Muscle layer of colon (tissue), 2 donors: ENCODE data around the gene IL22.

ENCODE experiments used
- H3K27ac ChIP-seq: one replicate; pipeline ENCODE4 v1.7.0; 2013; ENCODE audit warnings: low read depth, mild to moderate bottlenecking, low read length, moderate library complexity
- H3K27me3 ChIP-seq, 2 donors: one replicate each; pipeline ENCODE4 v1.7.0; 2013; ENCODE audit warnings: low read length in 2 of 2, mild to moderate bottlenecking in 2 of 2; ENCODE audit not compliant: insufficient read depth in 2 of 2, control insufficient read depth in 1 of 2
- H3K36me3 ChIP-seq: one replicate; pipeline ENCODE4 v1.7.0; 2013; ENCODE audit warnings: mild to moderate bottlenecking, low read length; ENCODE audit not compliant: insufficient read depth
- H3K4me1 ChIP-seq: one replicate; pipeline ENCODE4 v1.7.0; 2013; ENCODE audit warnings: mild to moderate bottlenecking, low read length; ENCODE audit not compliant: insufficient read depth
- H3K4me3 ChIP-seq, 2 donors: one replicate each; pipeline ENCODE4 v1.7.0; 2013; ENCODE audit warnings: low read length in 2 of 2, low read depth in 1 of 2, mild to moderate bottlenecking in 1 of 2, moderate library complexity in 1 of 2
- H3K9ac ChIP-seq: one replicate; pipeline ENCODE4 v1.7.0; 2013; ENCODE audit warnings: low read length
- H3K9me3 ChIP-seq: one replicate; pipeline ENCODE4 v1.7.0; 2013; ENCODE audit warnings: mild to moderate bottlenecking, low read length
- donor health status: abdominal sarcoma.
- donor health status: Adenocarcinoma of cecum.

Gene IL22

DNA sequence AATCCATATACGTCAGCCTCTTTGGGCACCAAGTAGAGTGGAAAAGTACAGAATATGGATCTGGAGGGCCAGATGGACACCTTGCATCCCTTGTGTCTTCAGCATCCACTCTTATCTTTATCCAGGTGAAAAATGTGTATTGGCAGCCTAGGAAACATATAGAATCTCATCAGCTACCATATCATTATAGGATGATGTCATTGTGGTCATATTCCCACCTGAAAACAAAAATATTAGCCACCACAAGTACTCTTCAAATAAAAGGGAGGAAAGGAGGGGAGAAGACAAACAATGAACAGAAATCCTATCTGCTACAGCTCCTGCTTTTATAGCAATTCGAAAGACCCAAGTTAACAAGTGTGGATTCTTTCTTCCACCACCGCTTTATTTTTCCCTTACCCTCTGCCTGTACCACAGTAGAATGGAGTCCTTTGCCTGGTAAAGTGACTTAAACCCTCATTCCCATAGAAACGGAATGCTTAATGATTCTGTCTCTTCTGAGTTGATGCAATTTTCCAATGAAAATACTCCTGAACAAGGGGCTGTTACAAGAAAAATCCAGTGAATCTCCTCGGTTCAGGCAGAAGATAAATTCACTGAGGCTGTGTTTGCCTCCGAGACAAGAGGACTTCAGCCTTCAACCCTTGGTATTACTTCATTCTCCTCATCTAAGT lies 14.0 kb downstream of the IL22 start:
- Histone ChIP-seq H3K9me3 (no peaks in the 10 kb centered on the region), H3K4me3 (no peak overlapping the region), H3K27ac (no peak overlapping the region), H3K9ac (no peak overlapping the region), H3K36me3 (no peaks in the 10 kb centered on the region), H3K4me1 (peaks cover 38% of the 10 kb centered on the region), H3K27me3 (no peaks in the 10 kb centered on the region)

DNA sequence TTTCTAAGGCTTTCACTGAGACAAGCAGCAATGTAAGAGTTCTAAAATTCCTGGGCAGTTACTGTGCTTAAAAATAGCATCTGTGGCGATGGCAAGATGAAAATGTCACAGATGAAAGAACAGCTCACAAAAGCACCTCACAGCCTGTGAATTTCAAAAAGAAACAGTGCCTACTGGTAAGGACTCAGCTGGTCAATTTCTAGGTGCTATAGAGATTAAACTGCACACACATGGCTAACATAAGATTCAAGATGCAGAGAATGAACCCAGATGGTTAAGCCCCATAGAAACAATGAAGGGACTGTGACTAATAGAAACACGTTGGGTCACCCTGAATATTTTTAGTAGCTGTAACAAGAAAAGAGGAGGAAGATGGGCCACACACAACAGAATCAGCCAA lies 15.8 kb downstream of the IL22 start:
- Histone ChIP-seq H3K9ac (no peak overlapping the region), H3K4me3 (no peak overlapping the region), H3K4me1 (peaks cover 38% of the 10 kb centered on the region), H3K9me3 (no peaks in the 10 kb centered on the region), H3K27me3 (no peaks in the 10 kb centered on the region), H3K36me3 (no peaks in the 10 kb centered on the region), H3K27ac (no peak overlapping the region)

DNA sequence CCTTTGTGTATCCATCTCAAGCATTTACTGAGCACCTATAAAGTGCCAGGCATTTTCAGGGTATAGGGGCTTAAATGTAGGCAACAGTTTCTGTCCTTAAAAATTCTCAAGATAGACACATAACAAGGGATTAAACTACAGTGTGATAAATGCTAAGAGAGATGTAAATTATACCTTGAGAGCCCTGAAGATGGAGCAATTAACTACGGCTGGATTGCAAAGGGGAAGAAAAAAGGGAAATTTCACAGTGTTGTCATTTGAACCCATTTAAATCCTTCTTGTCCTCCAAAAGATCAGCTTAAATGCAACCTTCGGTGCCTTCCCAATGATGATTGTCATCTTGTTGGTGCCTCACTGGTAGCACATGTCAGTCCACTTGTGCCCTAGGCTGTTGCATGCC lies 16.3 kb downstream of the IL22 start:
- H3K27me3 ChIP-seq = no peaks in the 10 kb centered on the region
- H3K4me1 ChIP-seq = peaks cover 38% of the 10 kb centered on the region
- H3K36me3 ChIP-seq = no peaks in the 10 kb centered on the region
- peak overlapping the region; percentile 2 for H3K9ac ChIP-seq
- H3K4me3 ChIP-seq = peak overlapping the region in 1 of 2 donors; percentile 66
- H3K27ac ChIP-seq = no peak overlapping the region
- no peaks in the 10 kb centered on the region for H3K9me3 ChIP-seq

DNA sequence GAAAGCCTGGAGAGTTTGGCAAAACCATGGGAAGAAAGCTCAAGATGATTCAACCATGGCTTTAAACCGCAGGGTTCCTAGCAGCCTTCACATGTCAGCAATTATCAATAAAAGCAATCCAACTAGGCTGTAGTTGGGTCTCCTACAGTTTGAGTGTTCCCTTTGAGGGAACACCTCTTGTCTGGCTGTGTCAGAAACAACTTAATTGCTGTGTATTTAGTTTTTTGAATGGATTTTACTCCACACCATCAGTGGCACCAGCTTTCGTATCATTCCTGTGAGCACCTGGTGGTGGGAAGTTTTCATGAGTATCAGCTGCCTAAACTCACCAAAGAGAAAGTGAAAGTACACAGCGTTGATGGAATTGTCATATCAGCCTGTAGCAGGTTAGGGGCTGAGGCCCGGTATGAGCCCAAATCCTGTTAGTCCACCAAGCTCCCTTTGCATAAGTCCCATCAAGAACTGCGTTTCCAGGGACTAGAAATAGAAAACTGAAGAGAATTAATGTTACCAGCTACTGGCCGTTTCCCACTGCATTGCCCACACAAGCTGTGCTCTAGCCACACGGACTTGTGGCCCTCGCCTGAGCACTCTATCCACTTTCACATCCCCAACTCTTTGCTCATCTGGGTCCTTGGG lies 16.9 kb downstream of the IL22 start:
- Histone ChIP-seq H3K9me3 (no peaks in the 10 kb centered on the region), H3K9ac (peak overlapping the region; percentile 2), H3K4me3 (peak overlapping the region; percentile 15 to 66), H3K27me3 (no peaks in the 10 kb centered on the region), H3K36me3 (no peaks in the 10 kb centered on the region), H3K27ac (no peak overlapping the region), H3K4me1 (peaks cover 39% of the 10 kb centered on the region)

DNA sequence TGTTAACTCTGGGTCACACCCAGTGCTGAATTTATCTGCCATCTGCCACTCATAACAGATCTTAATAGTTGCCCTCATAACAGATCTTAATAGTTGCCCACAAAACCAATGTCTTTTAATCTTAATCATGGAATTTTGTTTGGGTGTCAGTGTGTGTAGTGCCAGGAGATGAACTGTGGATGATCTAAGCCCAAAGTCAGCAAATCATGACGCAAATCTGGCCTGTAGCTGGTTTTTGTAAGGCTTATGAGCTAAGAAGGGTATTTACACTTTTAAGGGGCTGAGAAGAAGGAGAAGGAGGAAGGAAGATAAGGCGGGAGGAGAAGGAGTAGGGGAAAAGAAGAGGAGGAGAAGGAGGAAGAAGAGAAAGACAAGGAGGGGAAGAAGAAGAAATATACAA lies 17.8 kb downstream of the IL22 start:
- peaks cover 31% of the 10 kb centered on the region for H3K4me1 ChIP-seq
- H3K9ac ChIP-seq = no peak overlapping the region
- no peaks in the 10 kb centered on the region for H3K36me3 ChIP-seq
- H3K27me3 ChIP-seq = no peaks in the 10 kb centered on the region
- H3K9me3 ChIP-seq = no peaks in the 10 kb centered on the region
- no peak overlapping the region for H3K27ac ChIP-seq
- no peak overlapping the region for H3K4me3 ChIP-seq

DNA sequence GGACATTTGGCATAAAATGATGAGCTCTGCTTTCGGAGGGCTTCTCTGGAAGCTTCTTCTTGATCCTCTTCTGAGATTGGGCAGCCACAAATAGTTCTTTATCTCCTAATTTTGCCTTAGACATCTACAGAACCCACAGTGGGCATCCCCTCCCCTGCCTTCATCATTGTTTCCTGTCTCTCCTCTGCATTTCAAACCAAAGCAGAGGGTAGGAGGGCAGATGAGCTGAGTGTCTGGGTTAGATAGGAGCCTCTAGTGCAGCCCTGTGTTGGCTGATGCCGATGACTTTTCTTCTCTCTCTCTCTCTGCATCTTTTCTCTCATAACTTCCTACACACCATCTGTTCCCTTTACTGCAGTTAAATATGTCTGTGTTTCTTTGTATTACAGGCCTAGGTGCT lies 19.3 kb downstream of the IL22 start:
- H3K27ac ChIP-seq = no peak overlapping the region
- H3K4me3 ChIP-seq = no peak overlapping the region
- no peak overlapping the region for H3K9ac ChIP-seq
- no peaks in the 10 kb centered on the region for H3K36me3 ChIP-seq
- H3K4me1 ChIP-seq = peaks cover 25% of the 10 kb centered on the region
- no peaks in the 10 kb centered on the region for H3K27me3 ChIP-seq
- H3K9me3 ChIP-seq = no peaks in the 10 kb centered on the region

DNA sequence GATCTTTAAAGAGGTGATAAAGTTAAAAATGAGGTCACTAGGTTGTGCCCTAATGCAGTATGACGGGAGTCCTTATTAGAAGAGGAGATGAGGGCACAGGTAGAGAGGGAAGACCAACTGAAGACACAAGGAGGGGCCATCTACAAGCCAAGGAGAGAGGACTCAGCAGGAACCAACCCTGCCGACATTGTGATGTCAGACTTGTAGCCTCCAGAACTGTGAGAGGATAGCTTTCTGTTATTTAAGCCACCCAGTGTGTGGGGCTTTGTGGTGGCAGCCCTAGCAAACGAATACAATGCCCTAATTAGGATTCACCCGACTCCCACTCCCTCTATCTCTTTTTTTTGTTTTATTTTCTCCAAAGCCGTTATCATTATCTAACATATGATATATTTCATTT lies 19.9 kb downstream of the IL22 start:
- no peaks in the 10 kb centered on the region for H3K36me3 ChIP-seq
- H3K9me3 ChIP-seq = no peaks in the 10 kb centered on the region
- peaks cover 25% of the 10 kb centered on the region for H3K4me1 ChIP-seq
- H3K9ac ChIP-seq = no peak overlapping the region
- H3K27me3 ChIP-seq = no peaks in the 10 kb centered on the region
- H3K27ac ChIP-seq = no peak overlapping the region
- H3K4me3 ChIP-seq = no peak overlapping the region

DNA sequence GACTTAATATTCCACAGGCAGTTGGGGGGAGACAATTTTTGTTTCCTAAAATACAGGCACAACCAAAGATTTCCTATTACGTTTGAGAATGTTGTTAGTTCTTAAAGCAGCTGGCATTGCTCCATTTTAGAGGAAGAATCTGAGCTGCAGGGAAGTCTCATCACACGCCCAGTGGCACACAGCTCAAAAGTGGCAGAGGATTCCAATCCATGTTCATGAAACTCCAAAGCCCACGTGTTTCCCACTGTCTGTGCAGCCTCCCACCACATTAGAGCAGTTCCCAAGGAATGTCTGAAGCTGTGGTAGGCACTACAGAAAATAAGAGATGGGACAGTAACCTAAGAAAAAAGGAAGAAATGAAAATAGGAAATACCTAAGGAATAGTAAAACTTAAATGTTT lies 21.7 kb downstream of the IL22 start:
- Histone ChIP-seq H3K9me3 (no peaks in the 10 kb centered on the region), H3K4me3 (no peak overlapping the region), H3K9ac (no peak overlapping the region), H3K4me1 (peaks cover 14% of the 10 kb centered on the region), H3K27ac (no peak overlapping the region), H3K27me3 (no peaks in the 10 kb centered on the region), H3K36me3 (no peaks in the 10 kb centered on the region)

DNA sequence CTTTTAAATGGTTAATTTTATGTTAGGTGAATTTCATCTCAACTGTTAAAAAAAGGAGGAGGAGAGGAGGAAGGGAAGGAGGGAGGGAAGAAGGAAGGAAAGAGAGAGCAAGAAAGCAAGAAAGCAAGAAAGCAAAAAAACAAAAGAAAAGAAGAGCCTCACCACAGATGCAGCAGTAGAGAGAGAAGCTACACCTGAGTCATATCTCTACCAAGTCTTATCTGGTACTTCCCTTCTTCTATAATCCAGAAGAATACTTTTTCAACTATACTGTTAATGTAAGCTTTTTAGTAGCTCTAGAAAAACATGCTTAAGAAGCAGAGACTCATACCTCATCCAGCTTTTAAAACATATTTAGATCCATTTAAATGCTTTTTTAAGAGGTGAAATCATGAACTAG lies 22.2 kb downstream of the IL22 start:
- H3K9ac ChIP-seq = no peak overlapping the region
- no peaks in the 10 kb centered on the region for H3K9me3 ChIP-seq
- no peak overlapping the region for H3K27ac ChIP-seq

DNA sequence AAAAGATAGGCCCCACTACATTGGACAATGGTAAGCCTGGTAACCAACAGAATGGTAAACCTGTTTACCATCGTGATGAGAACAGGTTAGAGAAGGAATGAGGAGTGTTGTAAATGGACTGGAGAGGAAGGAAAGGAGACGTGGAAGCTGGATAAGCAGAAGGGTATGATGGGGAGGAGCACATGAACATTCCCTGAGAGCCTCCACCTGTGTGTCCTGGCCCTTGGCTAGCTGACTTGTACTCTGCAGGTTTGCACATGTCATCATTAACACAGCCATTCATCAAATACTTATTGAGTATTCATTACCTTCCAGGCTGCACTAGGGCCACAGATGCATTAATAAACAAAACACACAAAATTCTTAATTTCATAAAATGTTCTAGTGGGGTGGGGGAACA lies 23.4 kb downstream of the IL22 start:
- no peaks in the 10 kb centered on the region for H3K36me3 ChIP-seq
- peaks cover 5% of the 10 kb centered on the region for H3K4me1 ChIP-seq
- no peaks in the 10 kb centered on the region for H3K9me3 ChIP-seq
- no peak overlapping the region for H3K4me3 ChIP-seq
- H3K27ac ChIP-seq = no peak overlapping the region
- H3K27me3 ChIP-seq = no peaks in the 10 kb centered on the region
- H3K9ac ChIP-seq = no peak overlapping the region

More for the DNA sequence above, 22.2 kb downstream of the IL22 start:
- Histone ChIP-seq H3K4me3 (no peak overlapping the region), H3K36me3 (no peaks in the 10 kb centered on the region), H3K27me3 (no peaks in the 10 kb centered on the region), H3K4me1 (peaks cover 9% of the 10 kb centered on the region)

DNA sequence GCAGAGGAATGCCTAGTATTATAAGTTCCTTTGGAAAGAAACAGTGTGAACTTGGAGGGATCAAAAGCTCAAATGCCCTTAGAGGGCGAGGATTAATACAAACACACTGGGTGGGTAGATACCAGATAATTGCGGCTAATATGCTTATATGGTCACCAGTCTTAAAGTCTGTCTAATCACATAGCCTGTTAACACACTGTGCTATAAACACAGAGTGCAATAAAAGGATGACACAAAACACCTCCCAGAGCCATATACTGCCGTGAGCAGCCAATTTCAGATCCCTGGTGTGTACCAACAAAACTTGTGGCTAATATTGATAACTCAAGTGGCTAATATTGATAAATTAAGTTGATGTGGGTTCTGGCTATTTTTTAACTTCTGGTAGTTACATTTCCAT lies 26.0 kb downstream of the IL22 start:
- Histone ChIP-seq H3K4me1 (peaks cover 18% of the 10 kb centered on the region), H3K27me3 (no peaks in the 10 kb centered on the region), H3K9me3 (no peaks in the 10 kb centered on the region), H3K36me3 (no peaks in the 10 kb centered on the region), H3K27ac (no peak overlapping the region), H3K9ac (no peak overlapping the region), H3K4me3 (no peak overlapping the region)
